HG02759 (cell line): ENCODE measurements around the gene COPS4.
"Not testable (repeated sequence)": the region's sequence is repeated elsewhere in the genome, so short reads cannot be mapped to it uniquely, and the experiment has no call there.

Experiments
- ATAC-seq: cut with Tn5 transposase; IDR thresholded peaks from one replicate; pipeline ENCODE4 v1.9.1; 2021; ENCODE audit warnings: mild to moderate bottlenecking, moderate library complexity; ENCODE audit not compliant: unreplicated experiment

COPS4 gene

DNA sequence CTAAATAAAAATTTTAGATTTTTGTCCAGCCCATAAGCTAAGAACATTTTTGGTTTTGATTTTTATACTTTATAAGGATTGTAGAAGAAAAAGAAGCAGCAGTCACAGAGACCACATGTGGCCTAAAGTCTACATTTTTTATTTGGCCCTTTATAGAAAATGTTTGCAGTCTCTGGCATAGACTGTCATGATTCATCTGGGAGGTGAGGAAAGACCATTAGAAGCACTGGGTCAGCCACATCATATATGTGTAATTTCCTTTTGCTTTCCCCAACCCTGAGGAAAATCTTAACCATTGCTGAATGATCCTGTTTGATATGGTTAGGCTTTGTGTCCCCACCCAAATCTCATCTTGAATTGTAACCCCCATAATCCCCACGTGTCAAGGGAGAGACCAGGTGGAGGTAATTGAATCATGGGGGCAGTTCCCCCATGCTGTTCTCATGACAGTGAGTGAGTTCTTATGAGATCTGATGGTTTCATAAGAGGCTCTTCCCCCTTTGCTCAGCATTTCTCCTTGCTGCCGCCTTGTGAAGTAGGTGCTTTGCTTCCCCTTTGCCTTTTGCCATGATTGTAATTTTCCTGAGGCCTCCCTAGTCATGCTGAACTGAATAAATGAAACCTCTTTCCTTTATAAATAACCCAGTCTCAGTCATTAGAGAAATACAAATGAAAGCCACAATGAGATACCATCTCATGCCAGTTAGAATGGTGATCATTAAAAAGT, 12.1 kb upstream of the COPS4 start:
- ATAC-seq: no peak

DNA sequence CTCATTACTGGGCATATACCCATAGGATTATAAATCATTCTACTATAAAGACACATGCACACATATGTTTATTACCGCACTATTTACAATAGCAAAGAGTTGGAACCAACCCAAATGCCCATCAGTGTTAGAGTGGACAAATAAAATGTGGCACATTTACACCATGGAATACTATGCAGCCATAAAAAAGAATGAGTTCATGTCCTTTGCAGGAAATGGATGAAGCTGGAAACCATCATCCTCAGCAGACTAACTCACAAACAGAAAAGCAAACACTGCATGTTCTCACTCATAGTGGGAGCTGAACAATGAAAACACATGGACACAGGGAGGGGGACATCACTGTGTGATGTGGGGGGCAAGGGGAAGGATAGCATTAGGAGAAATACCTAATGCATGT, 11.4 kb upstream of the COPS4 start:
- not testable (repeated sequence) for ATAC-seq

DNA sequence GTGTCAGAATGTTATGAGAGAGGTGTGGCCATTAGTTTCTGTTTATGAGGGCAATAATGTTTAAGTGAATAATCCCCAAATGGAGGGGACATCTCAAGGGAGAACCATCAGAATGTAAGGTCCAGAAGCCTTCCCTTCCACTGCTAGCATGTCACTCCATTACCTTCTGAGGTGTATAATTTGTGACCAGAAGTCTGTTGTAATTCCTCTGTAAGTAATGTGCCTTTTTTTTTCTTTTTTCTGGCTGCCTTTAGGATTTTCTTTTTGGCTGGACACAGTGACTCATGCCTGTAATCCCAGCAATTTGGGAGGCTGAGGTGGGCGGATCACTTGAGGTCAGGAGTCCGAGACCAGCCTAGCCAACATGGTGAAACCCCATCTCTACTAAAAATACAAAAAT, 10.8 kb upstream of the COPS4 start:
- no peak for ATAC-seq

DNA sequence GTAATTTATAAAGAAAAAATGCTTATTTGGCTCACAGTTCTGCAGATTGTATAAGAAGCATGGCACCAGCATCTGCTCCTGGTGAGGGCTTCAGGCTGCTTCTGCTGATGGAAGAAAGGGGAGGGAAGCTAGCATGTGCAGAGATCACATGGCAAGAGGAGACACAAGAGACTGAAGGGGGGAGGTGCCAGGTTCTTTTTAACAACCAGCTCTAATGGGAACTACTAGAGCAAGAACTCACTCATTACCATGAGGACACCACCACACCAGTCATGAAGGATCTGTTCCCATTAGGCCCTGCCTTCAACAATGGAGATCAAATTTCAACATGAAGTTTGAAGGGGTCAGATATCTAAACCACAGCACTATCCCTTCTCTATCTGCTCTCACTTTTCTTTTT, 9.4 kb upstream of the COPS4 start:
- no peak for ATAC-seq

DNA sequence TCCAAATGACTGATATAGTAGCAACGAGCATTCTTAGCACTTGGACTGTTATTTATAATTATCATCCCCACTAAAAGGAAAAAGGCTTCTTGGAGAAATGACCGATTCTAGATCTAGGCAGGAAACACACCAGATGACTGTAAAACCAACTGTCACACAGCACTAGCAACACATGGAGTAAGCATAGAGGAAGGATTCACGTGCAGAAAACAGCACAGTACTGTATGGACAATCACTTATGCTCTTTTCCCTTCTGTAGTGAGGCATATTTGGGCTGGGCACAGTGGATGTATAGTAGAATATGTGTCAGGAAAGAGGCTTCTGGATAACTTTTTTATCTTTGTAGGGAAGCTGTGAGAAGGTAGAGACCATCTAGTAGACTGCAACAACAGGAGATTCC, 6.0 kb upstream of the COPS4 start:
- ATAC-seq: no peak

DNA sequence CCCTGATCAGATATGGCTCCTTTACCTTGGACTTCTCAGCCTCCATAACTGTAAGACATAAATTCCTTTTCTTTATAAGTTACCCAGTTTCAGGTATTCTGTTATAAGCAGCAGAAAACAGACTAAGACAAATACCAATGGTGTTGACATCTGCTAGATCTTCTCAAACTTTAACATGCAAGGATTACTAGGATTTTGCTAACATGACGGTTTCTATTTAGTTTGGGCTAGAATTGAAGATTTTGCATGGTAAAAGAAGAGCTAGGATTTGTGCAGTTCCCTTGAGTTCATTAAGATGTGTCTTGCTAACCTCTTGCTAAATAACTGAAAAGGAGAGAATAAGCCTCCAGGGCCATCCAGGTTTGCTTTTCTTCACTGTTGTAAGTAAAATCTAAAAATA, 5.3 kb upstream of the COPS4 start:
- no peak for ATAC-seq

DNA sequence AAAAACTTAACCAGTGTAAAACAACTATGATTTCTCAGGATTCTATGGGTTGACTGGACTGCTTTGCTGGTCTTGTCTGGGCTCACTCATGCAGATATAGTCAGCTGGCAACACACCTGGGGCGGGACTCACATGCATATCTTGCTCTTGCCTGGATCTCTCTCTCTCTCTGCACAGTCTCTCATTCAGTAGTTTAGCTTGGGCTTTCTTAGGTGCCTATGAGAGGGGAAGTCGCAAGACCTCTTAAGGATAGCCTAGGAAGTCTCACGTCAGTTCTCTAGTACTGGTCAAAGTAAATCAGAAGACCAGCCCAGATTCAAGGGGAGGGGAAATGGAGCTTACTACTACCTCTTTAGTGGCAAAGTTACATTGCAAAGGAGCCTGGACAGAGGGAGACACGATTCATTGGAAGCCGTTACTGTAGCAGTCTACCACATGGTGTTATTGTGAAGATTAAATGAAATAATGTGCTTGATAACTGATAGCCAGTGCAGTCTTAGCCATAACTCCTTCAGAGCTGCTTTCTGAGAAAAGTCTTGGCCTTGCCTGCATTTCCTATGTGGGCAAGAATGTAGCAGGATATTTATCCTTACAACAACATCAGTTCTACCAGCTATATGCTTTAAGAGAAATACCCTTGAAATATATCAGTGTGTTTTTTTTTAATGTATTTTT, 2.1 kb downstream of the COPS4 start:
- ATAC-seq: no peak

DNA sequence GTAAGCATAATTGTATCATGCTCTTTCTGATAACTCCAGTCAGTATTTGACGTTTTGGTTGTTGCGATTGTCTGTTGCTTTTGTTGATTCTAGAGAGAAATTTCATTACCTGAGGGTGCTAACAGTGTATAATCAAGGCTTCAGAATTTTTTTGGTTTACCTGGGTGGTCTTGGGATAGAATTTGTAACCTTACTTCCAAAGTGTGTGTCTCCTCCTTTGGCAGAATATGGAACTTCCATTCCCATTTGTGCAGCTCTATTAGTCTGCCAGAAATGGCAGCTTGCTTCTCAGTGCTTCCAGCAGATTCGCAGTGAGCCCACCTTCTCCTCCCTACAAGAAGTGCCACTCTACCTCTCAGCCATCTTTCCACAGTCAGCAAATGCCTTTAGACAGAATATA, 5.3 kb downstream of the COPS4 start:
- ATAC-seq: no peak

DNA sequence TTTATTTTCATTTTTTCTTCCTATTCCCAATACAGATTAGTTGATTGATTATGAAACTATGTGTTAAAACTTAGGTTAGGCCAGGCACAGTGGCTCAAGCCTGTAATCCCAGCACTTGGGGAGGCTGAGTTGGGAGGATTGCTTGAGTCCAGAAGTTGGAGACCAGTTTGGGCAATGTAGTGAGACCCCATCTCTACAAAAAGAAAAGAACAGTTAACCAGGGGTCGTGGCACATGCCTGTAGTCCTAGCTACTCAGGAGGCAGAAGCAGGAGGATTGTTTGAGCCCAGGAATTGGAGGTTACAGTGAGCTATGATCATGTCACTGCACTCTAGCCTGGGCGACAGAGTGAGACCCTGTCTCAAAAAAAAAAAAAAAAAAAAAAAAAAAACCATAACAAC, 8.2 kb downstream of the COPS4 start:
- not testable (repeated sequence) for ATAC-seq

DNA sequence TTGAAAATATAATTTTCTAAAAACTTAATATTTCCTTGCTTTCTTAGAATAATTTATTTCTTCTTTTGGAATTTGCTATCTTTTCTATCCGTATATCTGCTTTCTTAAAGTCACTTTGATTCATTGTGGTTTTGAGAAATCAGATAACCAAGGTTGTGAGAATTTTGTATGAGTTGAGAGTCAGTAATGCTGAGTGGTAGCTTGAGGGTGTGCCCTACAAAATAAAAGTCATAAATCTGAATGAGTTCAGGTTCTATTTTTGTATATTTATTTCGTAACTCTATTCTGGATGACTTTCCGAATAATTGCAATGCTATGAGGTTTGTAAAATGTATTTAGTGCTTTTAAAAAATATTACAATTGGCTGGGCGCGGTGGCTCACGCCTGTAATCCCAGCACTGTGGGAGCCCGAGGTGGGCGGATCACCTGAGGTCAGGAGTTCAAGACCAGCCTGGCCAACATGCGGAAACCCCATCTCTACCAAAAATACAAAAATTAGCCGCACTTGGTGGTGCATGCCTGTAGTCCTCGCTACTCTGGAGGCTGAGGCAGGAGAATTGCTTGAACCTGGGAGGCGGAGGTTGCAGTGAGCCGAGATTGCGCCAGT, 8.9 kb downstream of the COPS4 start:
- no peak for ATAC-seq

DNA sequence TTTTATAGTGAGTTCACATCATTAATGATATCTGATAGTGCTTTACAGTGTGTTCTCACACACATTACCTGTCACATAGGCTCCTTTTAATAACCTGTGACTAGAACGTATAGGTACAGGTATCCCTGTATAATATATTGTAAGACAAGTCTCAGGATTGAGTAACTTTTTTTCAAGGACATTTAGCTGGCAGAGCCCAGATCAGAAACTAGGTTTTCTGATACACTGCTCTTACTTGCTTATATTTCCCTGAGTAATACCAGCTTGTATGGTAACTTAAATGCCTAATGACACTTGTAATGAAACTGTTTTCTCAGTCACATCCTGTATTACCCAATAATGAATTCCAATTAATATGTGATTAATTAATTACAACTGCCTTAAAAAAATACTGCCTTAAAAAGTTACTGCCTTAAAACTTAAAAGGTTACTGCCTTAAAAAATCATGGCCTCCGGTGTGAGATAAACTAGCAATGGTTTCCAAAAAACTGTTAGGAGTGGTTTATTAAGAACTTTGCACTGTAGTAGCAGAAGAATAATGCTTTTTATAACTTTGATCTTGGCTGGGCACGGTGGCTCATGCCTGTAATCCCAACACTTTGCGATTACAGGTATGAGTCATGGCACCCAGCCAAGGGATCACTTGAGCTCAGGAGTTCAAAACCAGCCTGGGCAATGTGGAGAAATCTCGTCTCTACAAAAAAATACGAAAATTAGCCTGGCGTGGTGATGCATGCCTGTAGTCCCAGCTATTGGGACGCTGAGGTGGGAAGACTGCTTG, 11.9 kb downstream of the COPS4 start:
- no peak for ATAC-seq

DNA sequence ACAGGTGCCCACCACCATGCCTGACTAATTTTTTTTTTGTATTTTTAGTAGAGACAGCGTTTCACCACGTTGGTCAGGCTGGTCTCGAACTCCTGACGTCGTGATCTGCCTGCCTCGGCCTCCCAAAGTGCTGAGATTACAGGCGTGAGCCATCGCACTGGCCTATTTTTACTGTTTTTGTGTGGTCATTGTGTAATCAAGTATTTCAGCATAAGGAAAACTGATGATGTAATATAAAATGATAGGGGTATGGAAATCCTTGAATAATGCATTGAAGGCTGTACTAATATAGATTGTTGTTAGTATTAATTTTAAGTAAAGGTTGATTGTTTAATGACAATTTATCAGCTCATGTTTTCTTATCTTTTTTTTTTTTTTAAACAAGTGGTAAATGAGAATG, 13.8 kb downstream of the COPS4 start:
- not testable (repeated sequence) for ATAC-seq

DNA sequence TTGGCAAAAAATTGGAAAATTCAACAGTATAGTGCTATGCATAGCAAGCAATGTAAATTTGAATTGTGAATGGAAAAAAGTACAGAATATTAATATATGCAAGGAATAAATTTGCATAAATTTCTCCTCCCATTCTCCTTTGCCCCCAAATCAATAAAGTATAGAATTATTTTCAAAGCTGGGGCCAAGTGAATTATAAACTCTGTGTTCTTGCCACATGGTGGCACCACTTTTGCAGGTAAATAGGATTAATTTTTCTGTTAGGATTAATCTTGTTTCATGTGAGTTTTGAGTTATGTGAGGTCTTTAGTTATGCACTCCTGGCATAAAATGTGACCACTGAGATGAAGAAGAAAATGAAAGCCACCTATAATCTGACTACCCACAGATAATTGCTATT, 19.9 kb downstream of the COPS4 start:
- no peak for ATAC-seq

DNA sequence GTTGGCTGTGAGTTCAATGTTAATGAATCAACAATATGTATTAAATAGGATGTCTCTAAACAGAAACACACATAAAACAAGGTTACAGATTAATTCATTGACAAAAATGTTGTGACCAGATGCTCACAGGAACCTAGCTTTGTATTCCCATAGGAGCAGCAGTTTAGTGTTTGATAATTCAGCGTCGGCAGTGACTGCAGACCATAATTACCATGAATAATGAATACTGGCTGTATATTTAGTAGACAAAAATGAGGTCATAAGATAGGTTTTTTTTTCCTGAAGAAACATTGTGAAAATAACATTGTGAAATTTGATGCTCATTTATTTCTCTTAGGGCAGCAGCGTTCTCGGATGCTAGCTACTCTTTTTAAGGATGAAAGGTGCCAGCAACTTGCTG, 27.8 kb downstream of the COPS4 start:
- no peak for ATAC-seq

DNA sequence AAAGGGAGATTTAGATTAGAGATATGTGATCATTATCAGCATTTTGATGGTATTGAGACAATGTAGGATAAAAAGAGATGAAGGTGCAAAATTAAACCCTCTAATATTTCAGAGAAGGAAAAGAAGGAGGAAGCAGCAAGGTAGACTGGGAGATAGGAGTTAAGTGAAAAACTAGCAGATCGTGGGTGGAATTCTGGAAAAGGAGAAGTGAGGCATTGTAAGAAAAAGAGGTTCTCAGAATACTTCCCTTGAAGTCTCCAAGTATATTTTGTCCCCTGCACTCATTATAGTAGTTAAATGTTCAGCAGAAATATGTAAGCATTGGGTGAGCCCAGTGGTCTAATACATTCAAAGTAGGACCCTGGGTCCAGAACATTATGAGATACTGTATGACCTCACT, 30.3 kb downstream of the COPS4 start:
- ATAC-seq: no peak

DNA sequence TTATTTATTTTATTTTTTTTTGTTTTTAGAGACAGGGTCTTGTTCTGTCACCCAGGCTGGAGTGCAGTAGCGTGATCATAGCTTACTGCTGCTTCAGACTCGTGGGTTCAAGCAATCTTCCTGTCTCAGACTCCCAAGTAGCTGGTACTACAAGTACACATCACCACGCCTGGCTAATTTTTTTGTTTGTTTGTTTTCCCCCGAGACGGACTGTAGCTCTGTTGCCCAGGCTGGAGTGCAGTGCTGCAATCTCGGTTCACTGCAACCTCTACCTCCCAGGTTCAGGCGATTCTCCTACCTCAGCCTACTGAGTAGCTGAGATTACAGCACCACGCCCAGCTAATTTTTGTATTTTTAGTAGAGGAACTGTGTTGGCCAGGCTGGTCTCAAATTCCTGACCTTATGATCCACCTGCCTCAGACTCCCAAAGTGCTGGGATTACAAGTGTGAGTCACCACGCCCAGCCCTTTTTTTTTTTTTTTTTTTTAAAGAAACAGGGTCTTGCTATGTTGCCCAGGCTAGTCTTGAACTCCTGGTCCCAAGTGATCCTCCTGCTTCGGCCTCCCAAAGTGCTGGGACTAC, 32.2 kb downstream of the COPS4 start:
- no peak for ATAC-seq

DNA sequence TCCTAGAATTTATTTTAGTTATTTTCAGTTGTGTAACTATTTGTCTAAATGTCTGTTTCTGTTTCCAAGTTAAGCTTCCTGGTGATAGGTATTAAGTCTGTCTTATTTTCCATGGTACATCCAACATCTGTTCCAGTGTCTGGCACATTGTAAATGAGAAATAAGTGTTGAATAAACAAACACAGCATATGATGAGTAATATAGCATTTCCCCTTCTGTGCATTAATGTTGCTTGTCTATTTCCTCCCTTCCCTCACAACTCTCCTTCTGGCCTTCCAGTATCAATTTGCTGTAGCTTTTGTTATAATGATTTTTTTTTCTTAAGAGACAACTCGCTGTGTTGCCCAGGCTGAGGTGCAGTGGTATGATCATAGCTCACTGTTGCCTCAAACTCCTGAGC, 36.1 kb downstream of the COPS4 start:
- ATAC-seq: no peak

DNA sequence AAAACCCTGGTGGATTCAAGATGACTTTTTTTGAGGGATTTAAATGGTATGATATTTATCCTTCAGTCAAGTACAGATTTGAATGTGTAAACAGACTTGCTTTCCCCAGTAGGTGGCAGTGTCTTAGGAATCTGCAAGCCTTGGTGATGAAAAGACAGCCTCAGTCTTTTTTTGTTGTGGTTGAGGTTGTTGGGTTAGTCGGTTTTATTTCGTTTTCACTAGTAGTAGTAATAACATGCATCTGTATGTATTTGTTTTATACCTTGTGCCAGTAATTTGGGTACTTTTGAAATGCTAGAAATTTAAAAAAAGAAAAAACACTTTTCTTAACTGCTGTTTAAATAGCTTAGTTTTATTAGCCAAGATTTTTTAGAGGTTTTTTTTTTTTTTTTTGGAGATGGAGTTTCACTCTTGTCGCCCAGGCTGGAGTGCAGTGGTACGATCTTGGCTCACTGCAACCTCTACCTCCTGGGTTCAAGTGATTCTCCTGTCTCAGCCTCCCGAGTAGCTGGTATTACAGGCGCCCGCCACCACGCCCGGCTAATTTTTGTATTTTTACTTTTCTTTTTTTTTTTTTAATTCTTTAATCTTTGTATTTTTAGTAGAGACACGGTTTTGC, 39.2 kb downstream of the COPS4 start:
- peak; percentile 74 for ATAC-seq

DNA sequence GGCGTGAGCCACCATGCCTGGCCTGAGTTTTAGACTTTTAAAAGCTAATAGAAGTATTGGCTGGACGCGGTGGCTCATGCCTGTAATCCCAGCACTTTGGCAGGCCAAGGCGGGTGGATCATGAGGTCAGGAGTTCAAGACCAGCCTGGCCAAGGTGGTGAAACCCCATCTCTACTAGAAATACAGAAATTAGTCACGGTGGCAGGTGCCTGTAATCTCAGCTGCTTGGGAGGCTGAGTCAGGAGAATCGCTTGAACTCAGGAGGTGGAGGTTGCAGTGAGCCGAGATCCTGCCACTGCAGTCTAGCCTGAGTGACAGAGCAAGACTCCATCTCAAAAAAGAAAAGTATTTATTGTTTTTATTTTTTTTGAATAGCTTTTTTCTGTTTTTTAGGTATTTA, 39.8 kb downstream of the COPS4 start:
- ATAC-seq: not testable (repeated sequence)

DNA sequence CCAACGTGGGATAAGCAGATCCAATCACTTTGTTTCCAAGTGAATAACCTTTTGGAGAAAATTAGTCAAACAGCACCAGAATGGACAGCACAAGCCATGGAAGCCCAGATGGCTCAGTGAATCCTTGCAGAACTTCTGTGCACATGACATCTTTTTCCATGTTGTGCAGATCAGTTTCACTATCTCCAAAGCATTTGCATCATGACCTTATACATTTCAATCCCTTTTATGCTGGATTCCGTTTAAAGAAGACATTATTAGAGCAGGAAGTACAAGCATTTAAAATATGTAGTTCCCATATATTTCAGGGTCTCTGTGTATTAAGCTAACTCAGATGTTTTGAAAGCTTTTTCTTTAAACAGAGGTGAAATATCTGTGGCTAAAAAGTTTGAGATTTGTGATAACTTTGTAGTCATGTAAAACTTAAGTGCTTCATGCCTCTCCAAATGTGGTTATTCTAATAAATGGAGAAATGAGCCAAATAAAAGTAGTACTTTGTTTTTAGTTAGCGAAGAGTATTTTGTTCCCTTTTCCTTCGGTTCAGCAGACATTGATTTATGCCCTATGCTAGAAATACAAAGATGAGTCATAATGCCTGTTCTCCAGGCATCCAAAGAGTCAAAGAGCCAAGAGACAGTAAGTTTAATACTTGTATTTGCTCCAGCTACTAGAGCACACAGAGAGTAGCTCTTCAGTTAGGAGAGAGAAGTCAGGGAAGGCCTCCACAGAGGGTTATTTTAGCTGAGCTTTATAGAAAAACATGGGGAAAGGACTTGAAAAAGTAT, 40.5 kb downstream of the COPS4 start:
- ATAC-seq: no peak
